ENCODE results near the gene LRRIQ1.
"Not testable (repeated sequence)": the region's sequence is repeated elsewhere in the genome, so short reads cannot be mapped to it uniquely, and the experiment has no call there.

GRCh38 chr12:85005047-85005446, 31.1 kb upstream of the LRRIQ1 start:
- not testable (repeated sequence) for TF ChIP-seq EZH2 (IDR thresholded peaks at IDR 0.05; ENCODE audit: borderline replicate concordance, low read length); CTCF (IDR thresholded peaks at IDR 0.05; ENCODE audit: low read length)
